PFSK-1 (cell line): ENCODE data around the gene ERI3.

Experiments used
- FOXP2 ChIP-seq: optimal IDR thresholded peaks from 2 replicates; pipeline ENCODE3; 2011; ENCODE audit warnings: borderline replicate concordance, control low read depth, inconsistent platforms; ENCODE audit not compliant: insufficient read depth; ENCODE audit errors: extremely low read length, extremely low read depth
- POLR2AphosphoS5 ChIP-seq: IDR thresholded peaks from 2 replicates; pipeline ENCODE4 v1.6.1; 2012; ENCODE audit warnings: low read depth, mild to moderate bottlenecking, control low read depth, low read length, moderate library complexity
- REST ChIP-seq, 2 experiments: IDR thresholded peaks; 2 replicates each; pipeline versions ENCODE4 v1.6.1 to v1.8.0; 2011 to 2012; ENCODE audit warnings: low read depth in 2 of 2, low read length in 2 of 2, control low read depth in 1 of 2, inconsistent platforms in 1 of 2, mild to moderate bottlenecking in 1 of 2, moderate library complexity in 1 of 2; ENCODE audit not compliant: insufficient read depth in 1 of 2
- SIN3A ChIP-seq: IDR thresholded peaks from 2 replicates; pipeline ENCODE4 v1.6.1; 2012; ENCODE audit warnings: mild to moderate bottlenecking, low read length, moderate library complexity, borderline replicate concordance; ENCODE audit not compliant: insufficient read depth
- TAF1 ChIP-seq: IDR thresholded peaks from 2 replicates; pipeline ENCODE4 v1.6.1; 2012; ENCODE audit warnings: low read length, control low read depth, borderline replicate concordance; ENCODE audit not compliant: insufficient read depth

The ERI3 gene

GRCh38 chr1:44267438-44267837 is 87.6 kb downstream of the ERI3 start:
- TF ChIP-seq POLR2AphosphoS5 = no peak
- TF ChIP-seq SIN3A = no peak
- TF ChIP-seq FOXP2 = no peak
- TF ChIP-seq TAF1 = no peak
- TF ChIP-seq REST (IDR thresholded peaks at IDR 0.05; ENCODE audit: insufficient read depth in 1 of 2, low read depth in 2 of 2, low read length in 2 of 2) = no peak

GRCh38 chr1:44266400-44267344 is 88.4 kb downstream of the ERI3 start:
- TF ChIP-seq SIN3A (no peak), REST (IDR thresholded peaks at IDR 0.05; ENCODE audit: insufficient read depth in 1 of 2, low read depth in 2 of 2, low read length in 2 of 2) (no peak), TAF1 (no peak), FOXP2 (no peak), POLR2AphosphoS5 (no peak)

GRCh38 chr1:44265656-44266358 is 89.2 kb downstream of the ERI3 start:
- TF ChIP-seq TAF1 (no peak), REST (IDR thresholded peaks at IDR 0.05; ENCODE audit: insufficient read depth in 1 of 2, low read depth in 2 of 2, low read length in 2 of 2) (no peak), SIN3A (no peak), FOXP2 (no peak), POLR2AphosphoS5 (no peak)

- TF ChIP-seq SIN3A (no peak), TAF1 (no peak), REST (IDR thresholded peaks at IDR 0.05; ENCODE audit: insufficient read depth in 1 of 2, low read depth in 2 of 2, low read length in 2 of 2) (no peak), POLR2AphosphoS5 (no peak), FOXP2 (no peak)
Observed at GRCh38 chr1:44264451-44264771, 90.6 kb downstream of the ERI3 start.
